ENCODE results near the gene VOPP1. TPM values are rescaled to one million over a fixed set of nuclear protein-coding genes. Genes with fewer than 3 reads are reported as not detected.

The VOPP1 gene
- total RNA-seq, 2 experiments from 2014 or later: 32.6 to 34.7 TPM

- no peak overlapping the region for H3K27ac Mint-ChIP-seq
- H3K9me3 Mint-ChIP-seq: no peaks in the 10 kb centered on the region
- ChIA-PET CTCF (no interaction called here), POLR2A (no interaction called here)
- intact Hi-C loops (cut with micrococcal nuclease): no loop called here
- no peak overlapping the region for H3K4me3 Mint-ChIP-seq
- H3K4me1 Mint-ChIP-seq (ENCODE audit: low read depth): peaks cover 89% of the 10 kb centered on the region
- no peak for DNase-seq
- H3K36me3 Mint-ChIP-seq (ENCODE audit: low read depth): peaks cover 19% of the 10 kb centered on the region
- H3K27me3 Mint-ChIP-seq: no peaks in the 10 kb centered on the region
- ATAC-seq: no peak
- TF ChIP-seq CTCF (IDR thresholded peaks at IDR 0.05): no peak
Observed at GRCh38 chr7:55550841-55551537, 21.3 kb downstream of the VOPP1 start.

GRCh38 chr7:55550010-55550663 lies 22.2 kb downstream of the VOPP1 start:
- intact Hi-C loops (cut with micrococcal nuclease): no loop called here
- H3K4me3 Mint-ChIP-seq: no peak overlapping the region
- DNase-seq: no peak
- no peaks in the 10 kb centered on the region for H3K27me3 Mint-ChIP-seq
- peaks cover 86% of the 10 kb centered on the region for H3K4me1 Mint-ChIP-seq (ENCODE audit: low read depth)
- TF ChIP-seq CTCF (IDR thresholded peaks at IDR 0.05): no peak
- H3K9me3 Mint-ChIP-seq: no peaks in the 10 kb centered on the region
- CTCF ChIA-PET: no interaction called here
- no peak overlapping the region for H3K27ac Mint-ChIP-seq
- POLR2A ChIA-PET: no interaction called here
- H3K36me3 Mint-ChIP-seq (ENCODE audit: low read depth): peaks cover 15% of the 10 kb centered on the region
- no peak for ATAC-seq

- Mint-ChIP-seq H3K27me3 (no peaks in the 10 kb centered on the region), H3K36me3 (ENCODE audit: low read depth) (peaks cover 13% of the 10 kb centered on the region), H3K9me3 (no peaks in the 10 kb centered on the region), H3K27ac (no peak overlapping the region), H3K4me3 (no peak overlapping the region), H3K4me1 (ENCODE audit: low read depth) (peaks cover 85% of the 10 kb centered on the region)
- DNase-seq (no peak), ATAC-seq (no peak)
- intact Hi-C loops (cut with micrococcal nuclease): no loop called here
- ChIA-PET POLR2A (interaction anchor here (1.2 kb wide), 1 partner anchor 15 kb away, joined by 4 read pairs; no protein-coding TSS in a partner anchor), CTCF (interaction anchor here (1.2 kb wide), 1 partner anchor 11 kb away, joined by 3 read pairs; no protein-coding TSS in a partner anchor)
- TF ChIP-seq CTCF (IDR thresholded peaks at IDR 0.05): no peak
Observed at GRCh38 chr7:55549457-55549856, 22.8 kb downstream of the VOPP1 start.

- Mint-ChIP-seq H3K4me3 (no peak overlapping the region), H3K9me3 (no peaks in the 10 kb centered on the region), H3K36me3 (ENCODE audit: low read depth) (peaks cover 16% of the 10 kb centered on the region), H3K27me3 (no peaks in the 10 kb centered on the region), H3K27ac (no peak overlapping the region), H3K4me1 (ENCODE audit: low read depth) (peaks cover 82% of the 10 kb centered on the region)
- no peak for TF ChIP-seq CTCF (IDR thresholded peaks at IDR 0.05)
- ChIA-PET CTCF (interaction anchor here (1.2 to 4.4 kb wide), 3 partner anchors 10 to 14 kb away, joined by 3 to 14 read pairs (median 6); no protein-coding TSS in a partner anchor), POLR2A (interaction anchor here (1.2 kb wide), 1 partner anchor 14 kb away, joined by 4 read pairs; no protein-coding TSS in a partner anchor)
- ATAC-seq (peak; percentile 23), DNase-seq (no peak)
- intact Hi-C loops (cut with micrococcal nuclease): no loop called here
Observed at GRCh38 chr7:55548295-55548731, 24.0 kb downstream of the VOPP1 start.

- no peak for TF ChIP-seq CTCF (IDR thresholded peaks at IDR 0.05)
- H3K36me3 Mint-ChIP-seq (ENCODE audit: low read depth): peaks cover 18% of the 10 kb centered on the region
- H3K4me1 Mint-ChIP-seq (ENCODE audit: low read depth): peaks cover 73% of the 10 kb centered on the region
- intact Hi-C loops (cut with micrococcal nuclease): no loop called here
- H3K9me3 Mint-ChIP-seq: no peaks in the 10 kb centered on the region
- H3K27me3 Mint-ChIP-seq: no peaks in the 10 kb centered on the region
- ATAC-seq (peak; percentile 89), DNase-seq (peak; percentile 67)
- H3K4me3 Mint-ChIP-seq: no peak overlapping the region
- ChIA-PET CTCF (interaction anchor here (2.1 to 4.4 kb wide), 2 partner anchors 12 kb away, joined by 6 to 14 read pairs; no protein-coding TSS in a partner anchor), POLR2A (interaction anchor here (0.5 to 1.9 kb wide), 5 partner anchors 9 to 285 kb away, joined by 3 to 6 read pairs (median 3); no protein-coding TSS in a partner anchor)
- no peak overlapping the region for H3K27ac Mint-ChIP-seq
Observed at GRCh38 chr7:55546814-55547213, 25.5 kb downstream of the VOPP1 start.
